Coronary artery (tissue), 2 donors: Measurements from ENCODE around the gene DENND2D.
"Not testable (repeated sequence)": the region's sequence is repeated elsewhere in the genome, so short reads cannot be mapped to it uniquely, and the experiment has no call there.

Source experiments
- DNase-seq: peaks from one replicate; pipeline ENCODE4 v3.0.0-alpha.2; 2017; ENCODE audit warnings: low spot score
- H3K27ac ChIP-seq, 2 donors: fragments of 200-600 bp; sonication (generic); one replicate each; pipeline ENCODE4 v1.5.1; 2016 to 2019
- H3K4me3 ChIP-seq: fragments of 200-600 bp; sonication (generic); 2 replicates; pipeline ENCODE4 v1.5.1; 2016; ENCODE audit warnings: mild to moderate bottlenecking, moderate library complexity
- TF ChIP-seq, protein P1 (sequence below): fragments of 200-600 bp; sonication (generic); IDR thresholded peaks from one replicate; pipeline ENCODE4 v1.5.1; 2019; ENCODE audit warnings: antibody characterized with exemption

DENND2D gene

DNA sequence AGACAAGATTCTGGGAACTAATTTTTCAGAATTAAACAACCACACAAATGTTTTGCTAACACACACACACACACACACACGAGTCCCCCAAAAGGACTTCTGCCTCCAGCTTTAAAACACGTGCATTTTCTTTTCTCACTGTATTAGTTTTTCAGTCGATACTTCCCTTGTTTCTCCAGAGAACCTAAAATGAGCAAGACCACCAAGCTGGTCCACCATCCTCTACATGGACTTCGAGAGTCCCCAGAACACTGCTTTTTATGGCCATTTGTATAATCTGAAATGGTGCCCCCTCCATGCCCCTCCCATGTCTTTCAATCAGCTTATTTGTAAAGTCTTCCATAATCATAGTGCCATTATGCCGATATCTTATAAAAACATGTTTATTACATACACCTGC is 16.3 kb upstream of the DENND2D start:
- H3K27ac ChIP-seq: no peak overlapping the region
- TF ChIP-seq, protein P1, sequence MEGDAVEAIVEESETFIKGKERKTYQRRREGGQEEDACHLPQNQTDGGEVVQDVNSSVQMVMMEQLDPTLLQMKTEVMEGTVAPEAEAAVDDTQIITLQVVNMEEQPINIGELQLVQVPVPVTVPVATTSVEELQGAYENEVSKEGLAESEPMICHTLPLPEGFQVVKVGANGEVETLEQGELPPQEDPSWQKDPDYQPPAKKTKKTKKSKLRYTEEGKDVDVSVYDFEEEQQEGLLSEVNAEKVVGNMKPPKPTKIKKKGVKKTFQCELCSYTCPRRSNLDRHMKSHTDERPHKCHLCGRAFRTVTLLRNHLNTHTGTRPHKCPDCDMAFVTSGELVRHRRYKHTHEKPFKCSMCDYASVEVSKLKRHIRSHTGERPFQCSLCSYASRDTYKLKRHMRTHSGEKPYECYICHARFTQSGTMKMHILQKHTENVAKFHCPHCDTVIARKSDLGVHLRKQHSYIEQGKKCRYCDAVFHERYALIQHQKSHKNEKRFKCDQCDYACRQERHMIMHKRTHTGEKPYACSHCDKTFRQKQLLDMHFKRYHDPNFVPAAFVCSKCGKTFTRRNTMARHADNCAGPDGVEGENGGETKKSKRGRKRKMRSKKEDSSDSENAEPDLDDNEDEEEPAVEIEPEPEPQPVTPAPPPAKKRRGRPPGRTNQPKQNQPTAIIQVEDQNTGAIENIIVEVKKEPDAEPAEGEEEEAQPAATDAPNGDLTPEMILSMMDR: no peak
- DNase-seq: no peak
- no peak overlapping the region for H3K4me3 ChIP-seq

DNA sequence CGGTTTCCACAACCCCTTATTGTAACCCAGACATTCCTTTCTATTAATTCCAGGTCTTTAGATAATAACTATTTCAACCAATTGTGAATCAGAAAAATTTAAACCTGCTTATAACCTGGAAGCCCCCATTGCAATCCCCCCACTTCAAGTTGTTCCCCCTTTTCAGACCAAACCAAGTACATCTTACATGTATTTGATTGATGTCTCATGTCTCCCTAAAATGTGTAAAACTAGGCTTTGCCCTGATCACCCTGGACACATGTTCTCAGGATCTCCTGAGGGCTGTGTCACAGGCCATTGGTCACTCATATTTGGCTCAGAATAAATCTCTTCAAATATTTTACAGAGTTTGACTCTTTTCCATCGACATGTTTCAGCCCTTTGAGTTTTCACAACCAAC is 14.8 kb upstream of the DENND2D start:
- DNase-seq, H3K4me3 ChIP-seq, H3K27ac ChIP-seq: not testable (repeated sequence)

DNA sequence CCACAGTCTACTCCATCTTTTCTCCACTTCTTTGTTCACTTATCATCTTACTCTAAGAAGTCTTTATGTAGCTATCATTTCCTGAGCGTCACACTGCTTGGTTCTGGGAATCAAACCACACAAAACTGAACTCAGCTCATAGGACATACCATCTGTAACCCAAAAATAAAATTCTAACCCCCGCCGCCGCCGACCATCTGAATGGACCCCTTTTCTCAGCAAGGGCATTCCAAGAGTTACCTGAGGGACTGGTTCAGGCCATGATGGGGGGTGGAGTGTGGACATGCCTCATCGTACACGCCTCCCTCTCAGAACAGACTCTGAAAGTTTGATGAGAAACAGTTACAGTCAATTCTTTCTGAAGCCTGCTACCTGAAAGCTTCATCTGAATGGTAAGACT is 14.4 kb upstream of the DENND2D start:
- TF ChIP-seq, protein P1: no peak
- Histone ChIP-seq H3K27ac (no peak overlapping the region), H3K4me3 (no peak overlapping the region)
- no peak for DNase-seq

DNA sequence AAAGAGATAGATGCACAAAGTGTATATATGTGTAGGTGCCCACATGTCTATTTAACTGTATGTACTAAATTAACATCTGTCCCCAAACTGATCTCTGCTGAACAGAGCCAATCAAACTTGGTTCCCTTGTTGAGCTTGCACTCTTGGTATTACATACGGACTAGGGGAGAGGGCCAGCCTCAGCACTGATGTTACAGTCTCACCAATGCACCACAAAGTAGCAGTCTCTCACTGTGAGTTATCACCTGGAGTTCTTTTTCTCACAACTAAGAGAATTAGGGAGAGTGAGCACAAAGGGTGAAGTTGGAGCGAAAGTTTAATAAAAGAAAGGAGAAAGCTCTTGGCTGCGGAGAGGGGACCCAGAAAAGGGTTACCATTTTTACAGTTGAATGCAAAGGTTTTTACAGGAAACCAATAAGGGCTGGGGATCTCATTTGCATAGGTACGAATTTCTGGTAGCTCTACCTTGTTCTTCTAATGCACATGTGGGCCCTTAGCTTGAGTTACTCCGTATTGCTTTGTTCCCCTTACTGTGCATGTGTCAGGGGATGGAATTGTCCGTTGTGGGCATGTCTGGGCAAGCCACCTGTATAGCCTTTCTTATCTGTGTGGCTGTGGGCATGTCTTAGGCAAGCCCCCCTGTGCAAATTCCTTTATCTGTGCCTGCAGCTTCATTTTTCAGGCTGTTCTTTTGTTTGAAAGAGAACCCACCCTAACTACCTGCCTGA is 13.8 kb upstream of the DENND2D start:
- no peak overlapping the region for H3K27ac ChIP-seq
- no peak for DNase-seq

DNA sequence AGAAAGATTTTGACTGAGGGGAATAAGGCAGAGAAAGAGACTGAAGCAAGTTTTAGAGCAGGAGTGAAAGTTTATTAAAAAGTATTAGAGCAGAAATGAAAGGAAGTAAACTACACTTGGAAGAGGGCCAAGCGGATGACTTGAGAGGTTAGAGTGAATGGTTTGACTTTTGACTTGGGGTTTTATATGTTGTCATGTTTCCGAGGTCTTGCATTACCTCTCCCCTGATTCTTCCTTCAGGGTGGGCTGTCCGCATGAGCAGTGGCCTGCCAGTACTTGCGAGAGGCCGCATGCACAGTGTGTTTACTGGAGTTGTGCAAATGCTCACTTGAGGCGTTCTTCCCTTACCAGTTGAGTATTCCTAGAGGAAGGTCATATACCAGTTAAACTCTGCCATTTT is 13.0 kb upstream of the DENND2D start:
- Histone ChIP-seq H3K27ac (no peak overlapping the region), H3K4me3 (no peak overlapping the region)
- no peak for DNase-seq
- TF ChIP-seq, protein P1: no peak

More for the DNA sequence above, 13.8 kb upstream of the DENND2D start:
- TF ChIP-seq, protein P1: no peak
- H3K4me3 ChIP-seq: no peak overlapping the region

DNA sequence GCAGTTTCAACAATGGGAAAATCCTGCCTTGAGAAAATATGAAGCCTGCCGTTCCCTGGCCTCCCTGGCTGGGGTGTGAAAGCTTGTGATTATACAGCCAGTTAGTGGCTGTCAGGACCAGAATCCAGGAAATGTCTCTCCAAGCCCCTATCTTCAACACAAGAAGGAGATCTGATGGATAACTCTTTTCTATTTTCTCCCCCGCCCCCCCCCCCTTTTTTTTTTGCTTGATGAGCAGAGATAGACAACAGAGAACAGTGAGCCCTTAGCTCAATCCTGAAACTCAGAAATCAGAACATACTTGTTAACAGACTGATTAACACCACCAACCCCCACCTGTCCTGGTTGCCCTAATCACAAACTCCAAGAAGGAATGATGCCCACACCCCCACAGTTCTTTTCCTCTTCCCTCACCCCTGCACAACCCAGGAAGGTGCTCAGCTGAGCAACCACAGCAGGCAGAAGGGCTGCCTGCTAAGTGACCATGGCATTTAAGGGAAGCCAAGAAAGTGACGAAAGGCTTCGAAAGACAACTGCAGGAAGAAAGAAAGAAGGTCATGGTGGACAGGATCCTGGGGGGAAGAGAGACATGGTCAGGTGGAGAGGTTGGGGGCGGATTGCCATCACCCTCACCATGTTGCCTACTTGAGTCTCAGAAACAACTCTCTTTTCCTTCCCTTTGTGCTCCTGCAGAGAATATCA is 12.3 kb upstream of the DENND2D start:
- TF ChIP-seq, protein P1: no peak
- Histone ChIP-seq H3K4me3 (no peak overlapping the region), H3K27ac (no peak overlapping the region)
- no peak for DNase-seq

DNA sequence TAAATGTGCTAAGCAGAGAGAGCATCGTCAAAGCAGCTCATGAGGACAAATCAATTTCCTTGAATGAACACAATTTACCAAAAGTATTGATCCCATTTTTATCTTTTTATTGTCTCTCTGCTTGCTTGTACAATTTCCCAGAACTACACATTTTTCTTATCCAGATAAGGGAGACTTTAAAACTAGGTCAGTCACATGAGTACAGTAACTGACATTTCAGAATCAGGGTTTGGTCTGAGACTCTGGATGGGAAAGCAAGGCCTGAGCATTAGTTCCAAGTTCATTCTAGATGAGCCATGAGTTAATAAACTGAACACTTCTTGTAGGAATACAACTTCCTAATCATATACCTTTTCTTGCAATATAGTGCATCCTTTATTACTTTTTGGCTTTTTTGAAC is 11.5 kb upstream of the DENND2D start:
- Histone ChIP-seq H3K4me3 (no peak overlapping the region), H3K27ac (no peak overlapping the region)
- TF ChIP-seq, protein P1: no peak
- no peak for DNase-seq
